Prostate gland (tissue), 2 donors: ENCODE results near the gene CCDC148.

Experiments
- POLR2A ChIP-seq: fragments of 450-650 bp; IDR thresholded peaks from one replicate; pipeline ENCODE4 v1.6.1; 2016; ENCODE audit warnings: antibody characterized with exemption, mild to moderate bottlenecking
- POLR2AphosphoS5 ChIP-seq: sonication (generic); formaldehyde crosslinking; IDR thresholded peaks from one replicate; pipeline ENCODE4 v1.6.1; 2017; ENCODE audit warnings: antibody characterized with exemption
- TF ChIP-seq, protein P1 (sequence below), 4 experiments: fragments of 200-600 bp in 2 of 4; fragments of 450-650 bp in 2 of 4; sonication (generic) in 2 of 4; IDR thresholded peaks; 1 replicate in 3 of 4; 2 replicates in 1 of 4; pipeline ENCODE4 v1.5.1; 2016 to 2019; ENCODE audit warnings: antibody characterized with exemption in 4 of 4, mild to moderate bottlenecking in 2 of 4, moderate library complexity in 2 of 4

DNA sequence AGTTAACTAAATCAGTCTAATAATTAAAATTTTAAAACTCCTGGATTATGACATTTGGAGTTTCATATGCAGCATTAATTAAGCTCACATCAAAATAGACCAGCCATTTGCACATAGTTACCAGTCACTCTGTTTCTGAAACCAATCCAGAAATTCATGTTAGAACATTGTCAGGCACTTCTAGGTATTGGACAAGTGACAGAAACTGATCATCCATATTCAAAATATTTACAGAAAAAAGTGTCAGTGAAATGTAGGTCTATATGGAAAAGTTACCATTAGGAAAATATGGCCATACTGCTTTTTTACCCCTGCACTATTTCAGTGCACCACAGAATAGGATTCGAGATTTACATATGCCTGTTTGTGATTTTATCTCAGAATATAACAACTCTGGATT, 321.5 kb downstream of the CCDC148 start:
- TF ChIP-seq, protein P1, sequence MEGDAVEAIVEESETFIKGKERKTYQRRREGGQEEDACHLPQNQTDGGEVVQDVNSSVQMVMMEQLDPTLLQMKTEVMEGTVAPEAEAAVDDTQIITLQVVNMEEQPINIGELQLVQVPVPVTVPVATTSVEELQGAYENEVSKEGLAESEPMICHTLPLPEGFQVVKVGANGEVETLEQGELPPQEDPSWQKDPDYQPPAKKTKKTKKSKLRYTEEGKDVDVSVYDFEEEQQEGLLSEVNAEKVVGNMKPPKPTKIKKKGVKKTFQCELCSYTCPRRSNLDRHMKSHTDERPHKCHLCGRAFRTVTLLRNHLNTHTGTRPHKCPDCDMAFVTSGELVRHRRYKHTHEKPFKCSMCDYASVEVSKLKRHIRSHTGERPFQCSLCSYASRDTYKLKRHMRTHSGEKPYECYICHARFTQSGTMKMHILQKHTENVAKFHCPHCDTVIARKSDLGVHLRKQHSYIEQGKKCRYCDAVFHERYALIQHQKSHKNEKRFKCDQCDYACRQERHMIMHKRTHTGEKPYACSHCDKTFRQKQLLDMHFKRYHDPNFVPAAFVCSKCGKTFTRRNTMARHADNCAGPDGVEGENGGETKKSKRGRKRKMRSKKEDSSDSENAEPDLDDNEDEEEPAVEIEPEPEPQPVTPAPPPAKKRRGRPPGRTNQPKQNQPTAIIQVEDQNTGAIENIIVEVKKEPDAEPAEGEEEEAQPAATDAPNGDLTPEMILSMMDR (IDR thresholded peaks at IDR 0.05): no peak
- TF ChIP-seq POLR2A: no peak
- no peak for TF ChIP-seq POLR2AphosphoS5
